HEK293 (cell line): ENCODE results near the gene RECK.

Experiments
- CTCF ChIA-PET: fragments of 350-600 bp; formaldehyde crosslinking; extraction: SDS; loops from one replicate; lab custom pipeline; 2021; ENCODE audit warnings: antibody characterized with exemption; lab: Yijun Ruan, JAX
- POLR2A ChIA-PET: fragments of 300-600 bp; formaldehyde crosslinking; extraction: SDS; loops from one replicate; lab custom pipeline; 2020; ENCODE audit warnings: antibody characterized with exemption, inconsistent platforms; lab: Yijun Ruan, JAX
- H3K27ac ChIP-seq: fragments of 200-500 bp; sonication (Bioruptor generic); 2 replicates; pipeline ENCODE4 v1.5.1; 2014; ENCODE audit warnings: low read depth, low read length, control low read depth, inconsistent platforms; ENCODE audit errors: extremely low read depth
- H3K36me3 ChIP-seq, 2 experiments: fragments of 200-500 bp in 1 of 2; sonication (Bioruptor generic) in 1 of 2; 1 replicate in 1 of 2; 2 replicates in 1 of 2; pipeline ENCODE4 v1.5.1; 2014 to 2017; ENCODE audit warnings: inconsistent platforms in 2 of 2, low read length in 2 of 2; ENCODE audit not compliant: control insufficient read depth in 2 of 2, insufficient read depth in 1 of 2
- H3K4me1 ChIP-seq: fragments of 200-500 bp; sonication (Bioruptor generic); 2 replicates; pipeline ENCODE4 v1.5.1; 2014; ENCODE audit warnings: mild to moderate bottlenecking, low read length, inconsistent platforms; ENCODE audit not compliant: control insufficient read depth, insufficient read depth
- H3K4me3 ChIP-seq: 2 replicates; pipeline ENCODE4 v1.5.1; 2011; ENCODE audit warnings: low read depth, mild to moderate bottlenecking, control low read depth, low read length, moderate library complexity
- H3K9me3 ChIP-seq: fragments of 200-500 bp; sonication (Bioruptor generic); 2 replicates; pipeline ENCODE4 v1.5.1; 2014; ENCODE audit warnings: low read depth, low read length, inconsistent platforms; ENCODE audit not compliant: control insufficient read depth, insufficient read depth
- GLI4 ChIP-seq: fragments of 450-650 bp; formaldehyde crosslinking; IDR thresholded peaks from 2 replicates; pipeline ENCODE4 v1.5.1; 2016; ENCODE audit warnings: missing biosample characterization, missing genetic modification characterization
- HOXC10 ChIP-seq: sonication (generic); formaldehyde crosslinking; IDR thresholded peaks from 2 replicates; pipeline ENCODE4 v1.8.1; 2023; ENCODE audit warnings: mild to moderate bottlenecking, missing genetic modification reagents
- IKZF3 ChIP-seq: fragments of 450-650 bp; IDR thresholded peaks from 2 replicates; pipeline ENCODE4 v1.5.0; 2018; ENCODE audit warnings: missing biosample characterization, mild to moderate bottlenecking, missing genetic modification characterization, moderate library complexity
- KLF1 ChIP-seq: fragments of 450-650 bp; formaldehyde crosslinking; IDR thresholded peaks from 2 replicates; pipeline ENCODE4 v1.5.1; 2016; ENCODE audit warnings: missing biosample characterization, missing genetic modification characterization
- KLF7 ChIP-seq: fragments of 450-650 bp; formaldehyde crosslinking; IDR thresholded peaks from 2 replicates; pipeline ENCODE4 v1.5.1; 2016; ENCODE audit warnings: missing biosample characterization, missing genetic modification characterization, borderline replicate concordance
- ZBTB21 ChIP-seq: fragments of 450-650 bp; formaldehyde crosslinking; IDR thresholded peaks from 2 replicates; pipeline ENCODE4 v1.5.1; 2017; ENCODE audit warnings: missing biosample characterization, missing genetic modification characterization
- ZEB2 ChIP-seq: fragments of 450-650 bp; formaldehyde crosslinking; IDR thresholded peaks from 2 replicates; pipeline ENCODE4 v1.5.1; 2016; ENCODE audit warnings: missing biosample characterization, missing genetic modification characterization
- ZFP37 ChIP-seq: fragments of 450-650 bp; formaldehyde crosslinking; IDR thresholded peaks from 2 replicates; pipeline ENCODE4 v1.5.1; 2016; ENCODE audit warnings: missing biosample characterization, missing genetic modification characterization
- ZNF138 ChIP-seq: fragments of 450-650 bp; formaldehyde crosslinking; IDR thresholded peaks from 2 replicates; pipeline ENCODE4 v1.5.1; 2016; ENCODE audit warnings: missing biosample characterization, missing genetic modification characterization, borderline replicate concordance
- ZNF140 ChIP-seq: fragments of 450-650 bp; formaldehyde crosslinking; IDR thresholded peaks from 2 replicates; pipeline ENCODE4 v1.5.1; 2016; ENCODE audit warnings: missing biosample characterization, missing genetic modification characterization
- ZNF16 ChIP-seq: fragments of 450-650 bp; formaldehyde crosslinking; IDR thresholded peaks from 2 replicates; pipeline ENCODE4 v1.5.1; 2016; ENCODE audit warnings: low read depth, missing biosample characterization, missing genetic modification characterization
- ZNF2 ChIP-seq: fragments of 450-650 bp; formaldehyde crosslinking; IDR thresholded peaks from 2 replicates; pipeline ENCODE4 v1.5.1; 2016; ENCODE audit warnings: missing biosample characterization, missing genetic modification characterization
- ZNF311 ChIP-seq: fragments of 450-650 bp; formaldehyde crosslinking; IDR thresholded peaks from 2 replicates; pipeline ENCODE4 v1.5.1; 2017; ENCODE audit warnings: missing biosample characterization, missing genetic modification characterization, borderline replicate concordance
- ZNF394 ChIP-seq: fragments of 450-650 bp; formaldehyde crosslinking; IDR thresholded peaks from 2 replicates; pipeline ENCODE4 v1.5.1; 2016; ENCODE audit warnings: missing biosample characterization, missing genetic modification characterization, mild to moderate bottlenecking, moderate library complexity, borderline replicate concordance
- ZNF600 ChIP-seq: fragments of 450-650 bp; formaldehyde crosslinking; IDR thresholded peaks from 2 replicates; pipeline ENCODE4 v1.5.1; 2016; ENCODE audit warnings: missing biosample characterization, missing genetic modification characterization
- ZNF623 ChIP-seq: fragments of 450-650 bp; formaldehyde crosslinking; IDR thresholded peaks from 2 replicates; pipeline ENCODE4 v1.5.1; 2016; ENCODE audit warnings: missing biosample characterization, missing genetic modification characterization
- ZNF701 ChIP-seq: fragments of 450-650 bp; formaldehyde crosslinking; IDR thresholded peaks from 2 replicates; pipeline ENCODE4 v1.5.1; 2016; ENCODE audit warnings: missing biosample characterization, missing genetic modification characterization
- ZNF707 ChIP-seq: fragments of 450-650 bp; formaldehyde crosslinking; IDR thresholded peaks from 2 replicates; pipeline ENCODE4 v1.5.1; 2016; ENCODE audit warnings: missing biosample characterization, missing genetic modification characterization
- ZSCAN30 ChIP-seq: fragments of 450-650 bp; IDR thresholded peaks from 2 replicates; pipeline ENCODE4 v1.5.1; 2018; ENCODE audit warnings: missing biosample characterization, mild to moderate bottlenecking, missing genetic modification characterization, moderate library complexity
- TF ChIP-seq, protein P1 (sequence below): fragments of 450-650 bp; formaldehyde crosslinking; IDR thresholded peaks from 2 replicates; pipeline ENCODE4 v1.5.1; 2016; ENCODE audit warnings: missing biosample characterization, missing genetic modification characterization
- TF ChIP-seq, protein P2 (sequence below): fragments of 450-650 bp; formaldehyde crosslinking; IDR thresholded peaks from 2 replicates; pipeline ENCODE4; 2016; ENCODE audit warnings: missing biosample characterization, missing genetic modification characterization
- TF ChIP-seq, protein P3 (sequence below): fragments of 450-650 bp; formaldehyde crosslinking; IDR thresholded peaks from 2 replicates; pipeline ENCODE4 v1.5.1; 2017; ENCODE audit warnings: missing biosample characterization, missing genetic modification characterization

RECK gene

DNA sequence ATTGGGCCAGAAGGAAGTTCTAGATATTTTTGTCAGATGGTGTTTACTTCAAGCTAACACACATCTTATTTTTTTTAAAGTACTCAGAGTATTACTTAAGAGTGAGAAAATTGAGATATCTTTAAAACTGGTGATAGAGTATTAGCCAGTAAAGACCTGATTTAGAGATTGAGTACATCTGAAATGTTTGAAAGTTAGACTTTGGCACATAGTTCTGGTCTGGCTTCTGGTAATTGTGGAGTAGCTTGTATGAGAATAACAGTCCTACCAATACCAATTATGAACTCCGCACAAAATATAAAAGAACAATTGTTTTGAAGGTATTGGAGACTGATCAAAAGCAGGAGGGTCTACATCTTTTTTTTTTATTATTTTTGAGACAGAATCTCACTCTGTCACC, 55.3 kb downstream of the RECK start:
- H3K36me3 ChIP-seq = peaks cover 0 to under 1% of the 10 kb centered on the region in 2 experiments; a peak in 1 of 3 replicates
- H3K4me3 ChIP-seq = no peak overlapping the region
- ChIA-PET POLR2A (no interaction called here), CTCF (interaction anchor here (0.6 to 4.7 kb wide), 7 partner anchors 9 to 996 kb away, joined by 3 to 37 read pairs (median 3); partner anchors contain the start of genes CLTA and PIGO)
- peaks cover 6% of the 10 kb centered on the region; the same call in 1 of the 2 replicates for H3K4me1 ChIP-seq
- TF ChIP-seq ZNF2 (no peak), ZNF701 (tag by site-specific recombination) (no peak), KLF7 (tag by site-specific recombination) (no peak), ZNF16 (tag by site-specific recombination) (no peak), ZSCAN30 (tag by site-specific recombination) (no peak), ZNF138 (no peak)
- H3K9me3 ChIP-seq = no peaks in the 10 kb centered on the region
- H3K27ac ChIP-seq = no peak overlapping the region

DNA sequence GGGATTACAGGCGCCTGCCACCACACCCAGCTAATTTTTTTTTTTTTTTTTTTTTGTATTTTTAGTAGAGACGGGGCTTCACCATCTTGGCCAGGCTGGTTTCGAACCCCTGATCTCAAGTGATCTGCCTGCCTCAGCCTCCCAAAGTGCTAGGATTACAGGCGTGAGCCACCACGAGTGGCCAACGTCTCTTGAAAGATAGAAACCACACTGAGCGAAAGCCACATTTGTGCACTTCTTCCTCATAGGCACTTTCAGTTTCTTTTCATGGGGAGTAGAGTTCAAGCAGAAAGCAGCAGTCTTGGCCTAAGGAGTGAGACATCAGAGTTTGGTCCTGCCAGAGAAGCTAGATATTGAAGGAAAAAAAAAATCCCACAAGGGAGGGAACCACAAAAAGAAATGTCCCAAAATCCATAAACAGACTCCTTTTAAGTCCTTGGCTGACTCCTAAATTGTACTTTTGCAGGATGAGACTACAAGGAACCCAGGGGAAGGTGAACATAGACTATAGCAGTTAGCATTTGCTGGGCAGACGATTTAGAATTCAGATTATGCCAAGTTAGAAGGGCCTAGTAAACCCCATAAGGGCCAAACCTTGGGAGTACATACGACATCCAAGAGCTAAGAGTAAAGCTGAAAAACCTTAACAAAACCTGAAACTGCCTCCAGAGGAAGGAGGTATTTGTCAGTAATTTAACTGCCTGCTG, 55.9 kb downstream of the RECK start:
- Histone ChIP-seq H3K27ac (no peak overlapping the region), H3K9me3 (no peaks in the 10 kb centered on the region), H3K4me1 (peaks cover 6% of the 10 kb centered on the region; the same call in 1 of the 2 replicates)
- CTCF ChIA-PET = interaction anchor here (0.7 to 4.7 kb wide), 8 partner anchors 9 to 1118 kb away, joined by 3 to 37 read pairs (median 3); partner anchors contain the start of gene CLTA
- TF ChIP-seq ZNF707 (tag by site-specific recombination) = no peak
- no peak for TF ChIP-seq ZFP37
- TF ChIP-seq GLI4 (tag by site-specific recombination) = no peak
- TF ChIP-seq ZBTB21 = no peak
- no peak for TF ChIP-seq ZNF311 (tag by site-specific recombination)
- TF ChIP-seq HOXC10 = no peak
- no peak for TF ChIP-seq ZNF600 (tag by site-specific recombination)
- no peak for TF ChIP-seq ZNF623 (tag by site-specific recombination)
- no peak for TF ChIP-seq KLF1 (tag by site-specific recombination)
- no peak for TF ChIP-seq ZNF140 (tag by site-specific recombination)
- no peak for TF ChIP-seq ZEB2 (tag by site-specific recombination)
- TF ChIP-seq IKZF3 (tag by site-specific recombination) = no peak
- no peak for TF ChIP-seq ZNF394
- TF ChIP-seq, protein P1, sequence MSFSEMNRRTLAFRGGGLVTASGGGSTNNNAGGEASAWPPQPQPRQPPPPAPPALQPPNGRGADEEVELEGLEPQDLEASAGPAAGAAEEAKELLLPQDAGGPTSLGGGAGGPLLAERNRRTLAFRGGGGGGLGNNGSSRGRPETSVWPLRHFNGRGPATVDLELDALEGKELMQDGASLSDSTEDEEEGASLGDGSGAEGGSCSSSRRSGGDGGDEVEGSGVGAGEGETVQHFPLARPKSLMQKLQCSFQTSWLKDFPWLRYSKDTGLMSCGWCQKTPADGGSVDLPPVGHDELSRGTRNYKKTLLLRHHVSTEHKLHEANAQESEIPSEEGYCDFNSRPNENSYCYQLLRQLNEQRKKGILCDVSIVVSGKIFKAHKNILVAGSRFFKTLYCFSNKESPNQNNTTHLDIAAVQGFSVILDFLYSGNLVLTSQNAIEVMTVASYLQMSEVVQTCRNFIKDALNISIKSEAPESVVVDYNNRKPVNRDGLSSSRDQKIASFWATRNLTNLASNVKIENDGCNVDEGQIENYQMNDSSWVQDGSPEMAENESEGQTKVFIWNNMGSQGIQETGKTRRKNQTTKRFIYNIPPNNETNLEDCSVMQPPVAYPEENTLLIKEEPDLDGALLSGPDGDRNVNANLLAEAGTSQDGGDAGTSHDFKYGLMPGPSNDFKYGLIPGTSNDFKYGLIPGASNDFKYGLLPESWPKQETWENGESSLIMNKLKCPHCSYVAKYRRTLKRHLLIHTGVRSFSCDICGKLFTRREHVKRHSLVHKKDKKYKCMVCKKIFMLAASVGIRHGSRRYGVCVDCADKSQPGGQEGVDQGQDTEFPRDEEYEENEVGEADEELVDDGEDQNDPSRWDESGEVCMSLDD = no peak
- TF ChIP-seq, protein P2, sequence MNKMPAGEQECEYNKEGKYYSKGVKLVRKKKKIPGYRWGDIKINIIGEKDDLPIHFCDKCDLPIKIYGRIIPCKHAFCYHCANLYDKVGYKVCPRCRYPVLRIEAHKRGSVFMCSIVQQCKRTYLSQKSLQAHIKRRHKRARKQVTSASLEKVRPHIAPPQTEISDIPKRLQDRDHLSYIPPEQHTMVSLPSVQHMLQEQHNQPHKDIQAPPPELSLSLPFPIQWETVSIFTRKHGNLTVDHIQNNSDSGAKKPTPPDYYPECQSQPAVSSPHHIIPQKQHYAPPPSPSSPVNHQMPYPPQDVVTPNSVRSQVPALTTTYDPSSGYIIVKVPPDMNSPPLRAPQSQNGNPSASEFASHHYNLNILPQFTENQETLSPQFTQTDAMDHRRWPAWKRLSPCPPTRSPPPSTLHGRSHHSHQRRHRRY (tag by site-specific recombination) = no peak
- TF ChIP-seq, protein P3, sequence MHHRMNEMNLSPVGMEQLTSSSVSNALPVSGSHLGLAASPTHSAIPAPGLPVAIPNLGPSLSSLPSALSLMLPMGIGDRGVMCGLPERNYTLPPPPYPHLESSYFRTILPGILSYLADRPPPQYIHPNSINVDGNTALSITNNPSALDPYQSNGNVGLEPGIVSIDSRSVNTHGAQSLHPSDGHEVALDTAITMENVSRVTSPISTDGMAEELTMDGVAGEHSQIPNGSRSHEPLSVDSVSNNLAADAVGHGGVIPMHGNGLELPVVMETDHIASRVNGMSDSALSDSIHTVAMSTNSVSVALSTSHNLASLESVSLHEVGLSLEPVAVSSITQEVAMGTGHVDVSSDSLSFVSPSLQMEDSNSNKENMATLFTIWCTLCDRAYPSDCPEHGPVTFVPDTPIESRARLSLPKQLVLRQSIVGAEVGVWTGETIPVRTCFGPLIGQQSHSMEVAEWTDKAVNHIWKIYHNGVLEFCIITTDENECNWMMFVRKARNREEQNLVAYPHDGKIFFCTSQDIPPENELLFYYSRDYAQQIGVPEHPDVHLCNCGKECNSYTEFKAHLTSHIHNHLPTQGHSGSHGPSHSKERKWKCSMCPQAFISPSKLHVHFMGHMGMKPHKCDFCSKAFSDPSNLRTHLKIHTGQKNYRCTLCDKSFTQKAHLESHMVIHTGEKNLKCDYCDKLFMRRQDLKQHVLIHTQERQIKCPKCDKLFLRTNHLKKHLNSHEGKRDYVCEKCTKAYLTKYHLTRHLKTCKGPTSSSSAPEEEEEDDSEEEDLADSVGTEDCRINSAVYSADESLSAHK = no peak
- TF ChIP-seq ZSCAN30 (tag by site-specific recombination) = no peak
- TF ChIP-seq, all 188 proteins: peak for 0
- POLR2A ChIA-PET = no interaction called here
- no peaks in the 10 kb centered on the region for H3K36me3 ChIP-seq
- H3K4me3 ChIP-seq = no peak overlapping the region
